Epidermal melanocyte (primary cell): Measurements from ENCODE around the gene KLK14.

ENCODE experiments used
- DNase-seq: peaks from one replicate; pipeline ENCODE4 v3.0.0; 2011; ENCODE audit warnings: low spot score; ENCODE audit not compliant: insufficient read length

KLK14 gene, protein sequence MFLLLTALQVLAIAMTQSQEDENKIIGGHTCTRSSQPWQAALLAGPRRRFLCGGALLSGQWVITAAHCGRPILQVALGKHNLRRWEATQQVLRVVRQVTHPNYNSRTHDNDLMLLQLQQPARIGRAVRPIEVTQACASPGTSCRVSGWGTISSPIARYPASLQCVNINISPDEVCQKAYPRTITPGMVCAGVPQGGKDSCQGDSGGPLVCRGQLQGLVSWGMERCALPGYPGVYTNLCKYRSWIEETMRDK

GRCh38 chr19:51082611-51083010 is at the start of gene KLK14:
KLK14 (minus strand) TSS chr19:51082887; CDS start chr19:51082614, 273 bp downstream.
- DNase-seq: no peak

GRCh38 chr19:51131780-51132680 is 49.3 kb upstream of the KLK14 start:
- DNase-seq: no peak

DNA sequence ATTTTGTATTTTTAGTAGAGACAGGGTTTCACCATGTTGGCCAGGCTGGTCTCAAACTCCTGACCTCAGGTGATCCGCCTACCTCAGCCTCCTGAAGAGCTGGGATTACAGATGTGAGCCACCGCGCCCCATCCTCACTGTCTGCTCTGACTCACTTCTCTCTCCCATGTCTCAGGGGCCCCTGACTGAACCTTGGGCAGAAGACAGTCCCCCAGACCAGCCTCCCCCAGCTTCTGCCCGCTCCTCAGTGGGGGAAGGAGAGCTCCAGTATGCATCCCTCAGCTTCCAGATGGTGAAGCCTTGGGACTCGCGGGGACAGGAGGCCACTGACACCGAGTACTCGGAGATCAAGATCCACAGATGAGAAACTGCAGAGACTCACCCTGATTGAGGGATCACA is 47.0 kb upstream of the KLK14 start:
- no peak for DNase-seq

DNA sequence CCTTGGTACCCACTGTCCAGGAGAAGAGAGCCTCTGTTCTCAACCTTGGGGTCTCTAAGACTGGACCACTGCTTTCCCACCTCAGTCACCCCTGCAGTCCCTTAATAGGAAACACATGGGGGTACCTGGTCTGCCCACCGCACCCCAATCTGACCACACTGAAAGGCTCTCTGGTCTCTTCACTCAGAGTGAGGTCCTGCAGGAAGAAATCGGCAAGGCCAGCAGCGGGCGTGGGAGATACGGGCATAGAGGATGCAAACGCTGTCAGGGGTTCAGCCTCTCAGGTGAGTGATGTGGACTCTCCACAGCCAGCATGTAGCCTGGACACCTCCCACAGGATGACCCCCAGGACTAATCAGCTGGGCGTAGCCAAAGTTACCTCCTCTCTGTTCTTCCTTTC is 45.5 kb upstream of the KLK14 start:
- DNase-seq: no peak

DNA sequence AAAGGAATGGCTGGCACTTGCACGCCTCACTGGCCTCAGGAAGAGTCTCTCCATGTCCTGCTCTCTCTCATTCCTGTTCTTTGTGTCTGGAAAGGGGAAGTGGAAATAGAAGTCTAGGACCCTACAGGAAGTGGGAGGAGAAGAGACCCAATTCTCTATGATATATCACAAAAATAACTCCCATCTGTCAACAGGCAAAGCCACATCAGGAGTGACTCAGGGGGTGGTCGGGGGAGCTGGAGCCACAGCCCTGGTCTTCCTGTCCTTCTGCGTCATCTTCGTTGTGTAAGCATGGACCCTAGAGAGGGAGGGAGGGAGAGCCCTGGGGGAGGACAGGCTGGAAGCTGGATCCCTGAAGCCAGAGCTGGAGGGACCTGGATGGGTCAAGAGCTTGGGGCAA is 45.1 kb upstream of the KLK14 start:
- no peak for DNase-seq

GRCh38 chr19:51127032-51127431 is 44.3 kb upstream of the KLK14 start:
- DNase-seq: no peak

DNA sequence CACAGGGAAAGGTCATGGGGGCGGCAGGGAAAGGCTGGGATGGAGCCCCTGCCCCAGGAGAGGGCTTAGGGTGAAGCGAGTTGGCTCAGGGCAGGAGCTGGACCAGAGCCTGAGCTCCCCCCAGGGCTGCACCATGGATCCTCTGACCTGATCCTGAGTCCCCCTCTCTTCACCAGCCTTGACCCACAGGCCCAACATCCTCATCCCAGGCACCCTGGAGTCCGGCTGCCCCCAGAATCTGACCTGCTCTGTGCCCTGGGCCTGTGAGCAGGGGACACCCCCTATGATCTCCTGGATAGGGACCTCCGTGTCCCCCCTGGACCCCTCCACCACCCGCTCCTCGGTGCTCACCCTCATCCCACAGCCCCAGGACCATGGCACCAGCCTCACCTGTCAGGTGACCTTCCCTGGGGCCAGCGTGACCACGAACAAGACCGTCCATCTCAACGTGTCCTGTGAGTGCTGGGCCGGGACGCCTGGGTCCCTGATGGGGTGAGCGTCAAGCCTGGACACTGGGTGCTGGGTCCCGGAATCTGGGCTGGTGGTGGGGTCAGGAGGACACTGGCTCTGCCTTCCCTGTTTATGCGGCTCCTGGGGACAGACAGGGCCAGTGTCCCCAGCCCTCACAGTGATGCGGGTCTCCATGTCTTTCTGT is 42.9 kb upstream of the KLK14 start:
- no peak for DNase-seq

GRCh38 chr19:51124729-51125128 is 42.0 kb upstream of the KLK14 start, which contains the start of gene SIGLEC9:
SIGLEC9 (plus strand) TSS chr19:51124906; CDS start chr19:51124975, 69 bp downstream.
- no peak for DNase-seq

- no peak for DNase-seq
Observed at GRCh38 chr19:51124216-51124615, 41.5 kb upstream of the KLK14 start.

DNA sequence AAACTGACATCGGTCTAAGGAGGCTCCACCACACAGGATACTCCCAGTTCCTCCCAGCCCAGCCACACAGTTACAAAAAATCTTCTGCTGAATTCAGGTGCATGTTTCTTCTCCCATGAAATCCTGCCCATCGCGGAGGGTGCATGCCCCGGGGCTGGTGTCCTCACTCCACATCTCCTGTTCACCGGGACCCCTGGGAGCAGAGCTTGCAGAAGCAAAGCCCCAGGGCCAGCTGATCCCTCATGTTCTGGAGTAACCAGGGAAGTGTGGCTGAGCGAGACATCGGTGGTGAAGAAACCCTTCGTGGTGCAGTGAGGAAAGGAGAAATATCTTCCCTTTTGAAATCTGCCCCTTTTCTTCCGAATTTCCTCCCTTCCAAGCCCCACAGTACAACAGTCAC is 41.1 kb upstream of the KLK14 start:
- DNase-seq: no peak

- no peak for DNase-seq
Observed at GRCh38 chr19:51123381-51123800, 40.7 kb upstream of the KLK14 start.

GRCh38 chr19:51122112-51122981 is 39.7 kb upstream of the KLK14 start:
- no peak for DNase-seq

DNA sequence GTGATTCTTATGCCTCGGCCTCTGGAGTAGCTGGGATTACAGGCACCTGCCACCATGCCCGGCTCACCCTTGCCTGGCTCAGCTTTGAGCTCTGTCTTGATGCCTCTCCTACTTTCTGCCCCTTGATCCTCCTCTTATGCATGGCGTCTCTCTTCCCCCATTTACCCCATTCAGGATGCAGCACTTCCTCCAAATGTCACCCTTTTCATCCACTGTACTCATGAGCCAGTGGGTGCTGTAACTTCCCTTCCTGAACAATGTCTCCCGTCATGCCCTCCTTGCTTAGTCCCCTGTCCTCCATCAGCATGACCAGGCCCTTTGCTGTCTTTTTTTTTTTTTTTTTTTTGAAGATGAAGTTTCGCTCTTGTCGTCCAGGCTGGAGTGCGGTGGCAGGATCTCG is 38.6 kb upstream of the KLK14 start:
- DNase-seq: no peak

- no peak for DNase-seq
Observed at GRCh38 chr19:51120160-51120559, 37.5 kb upstream of the KLK14 start.

- DNase-seq: no peak
Observed at GRCh38 chr19:51119611-51120010, 36.9 kb upstream of the KLK14 start.

GRCh38 chr19:51119101-51119500 is 36.4 kb upstream of the KLK14 start:
- no peak for DNase-seq

DNA sequence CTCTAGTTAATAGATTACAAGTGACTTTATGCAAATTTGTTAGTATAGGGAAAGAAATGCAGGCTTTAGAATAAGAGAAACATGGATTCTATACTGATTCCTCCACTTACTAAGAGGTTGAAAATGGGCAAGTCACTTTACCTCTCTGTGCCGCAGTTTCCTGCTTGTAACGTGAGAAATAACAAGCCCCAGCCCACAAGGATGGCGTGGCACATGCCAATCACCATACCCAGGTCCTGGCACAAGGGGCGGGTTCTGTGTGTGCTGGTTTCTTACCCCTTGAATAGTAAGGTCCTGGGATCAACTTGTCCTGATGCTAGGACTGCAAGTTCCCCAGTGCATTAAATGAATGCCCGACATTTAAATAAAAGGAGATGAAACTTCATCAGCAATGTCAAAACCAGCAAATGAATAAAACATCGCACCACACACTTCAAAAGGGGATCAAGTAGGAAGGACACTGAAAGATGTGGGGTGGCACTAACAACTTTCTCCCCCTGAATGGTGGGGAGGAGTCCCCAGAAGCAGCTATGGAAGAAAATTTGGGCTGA is 34.1 kb upstream of the KLK14 start:
- DNase-seq: no peak

DNA sequence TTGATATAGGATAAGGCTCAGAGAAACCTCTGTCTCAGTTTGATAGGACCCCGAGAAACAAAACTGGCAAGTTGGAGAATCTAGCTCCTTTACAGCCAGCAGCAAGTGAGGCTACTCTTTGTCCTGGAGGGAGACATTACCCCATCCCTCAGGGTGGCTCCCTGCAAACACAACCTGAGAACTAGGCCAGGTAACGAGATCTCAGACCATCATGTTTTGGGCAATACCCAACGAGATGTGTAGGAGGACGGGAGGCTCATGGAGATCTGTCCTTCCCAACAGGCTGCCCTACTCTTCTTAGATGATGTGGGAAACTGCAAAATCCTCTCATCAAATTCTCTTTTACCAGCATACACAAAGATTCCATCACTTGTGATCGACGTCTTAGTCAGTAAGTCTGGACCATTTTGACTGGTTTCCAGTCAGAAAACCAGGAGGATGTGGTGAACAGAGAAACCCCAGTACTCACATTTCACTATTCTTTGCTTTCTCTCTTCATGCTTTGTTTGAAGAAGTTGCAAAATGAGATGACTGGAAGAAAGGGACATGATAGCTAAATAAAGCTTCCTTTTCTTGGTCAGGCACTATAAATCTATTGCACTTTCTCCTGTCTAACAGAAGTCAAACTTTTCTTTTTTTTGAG is 31.5 kb upstream of the KLK14 start:
- DNase-seq: no peak

DNA sequence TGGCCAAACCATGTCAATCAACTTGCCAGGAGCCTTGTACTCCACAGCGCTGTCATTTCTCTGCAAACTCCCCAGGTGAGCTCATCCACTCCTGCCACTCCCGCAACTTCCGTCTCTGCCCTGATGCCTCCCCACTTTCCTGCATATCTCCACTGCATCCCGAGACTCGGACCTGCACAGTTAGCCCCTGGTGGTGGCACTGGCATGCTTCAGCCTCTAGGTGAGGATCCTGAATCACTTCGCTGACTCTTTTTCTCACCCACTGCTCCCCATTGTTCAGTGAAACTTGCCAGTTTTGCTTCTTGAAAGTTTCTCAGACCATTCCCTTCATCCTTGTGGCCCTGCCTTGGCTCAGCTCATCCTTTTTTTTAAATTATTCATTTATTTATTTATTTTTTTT is 28.9 kb upstream of the KLK14 start:
- no peak for DNase-seq

GRCh38 chr19:51110666-51110971 is 27.9 kb upstream of the KLK14 start:
- no peak for DNase-seq

DNA sequence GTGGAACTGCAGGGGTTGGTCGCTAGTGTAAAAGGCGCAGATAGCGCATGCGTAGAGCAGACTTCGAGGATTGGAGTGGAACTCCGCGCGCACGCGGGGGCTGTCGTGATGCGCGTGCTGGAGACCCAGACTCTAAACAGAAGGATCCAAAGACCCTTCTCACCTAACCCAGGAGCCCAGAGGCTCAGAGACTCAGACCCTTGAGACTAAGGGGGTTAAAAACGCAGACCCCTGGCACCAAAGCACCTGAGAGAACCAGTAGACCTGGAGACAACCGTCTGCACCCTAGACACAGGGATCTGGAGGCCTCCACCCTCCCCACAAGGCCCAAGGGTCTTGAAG is 26.1 kb upstream of the KLK14 start:
- no peak for DNase-seq
